ENCODE data around the gene PCDHGA1. TPM values are rescaled to one million over a fixed set of nuclear protein-coding genes. Genes with fewer than 3 reads are reported as not detected.

Gene PCDHGA1
- total and polyA plus RNA-seq, 9 of the 15 experiments (the other 6 are each of a cell fraction or from before 2014, with no cell fraction given) = 0.05 to 0.26 (median 0.18) TPM; not detected in 2

- TF ChIP-seq AFF1 (IDR thresholded peaks at IDR 0.05; ENCODE audit: low read depth in 1 of 2, partially characterized antibody in 2 of 2) (peak in 1 of 2 experiments; percentile 31), KDM1A (IDR thresholded peaks at IDR 0.05) (no peak), NCOA2 (IDR thresholded peaks at IDR 0.05; ENCODE audit: partially characterized antibody in 2 of 2) (no peak), ZNF354B (CRISPR knock-in tag; IDR thresholded peaks at IDR 0.05) (no peak), RAD21 (CRISPR knock-in tag; conservative IDR thresholded peaks at IDR 0.05 in 1 of 2, IDR thresholded peaks at IDR 0.05 in 1 of 2) (peak; percentile 62), NFIX (CRISPR knock-in tag; IDR thresholded peaks at IDR 0.05; ENCODE audit: low read depth) (no peak), RBFOX2 (IDR thresholded peaks at IDR 0.05; ENCODE audit: low read depth, low read length) (0 out of 2 replicates have a peak, but pooled peaks have one; percentile 33), CHD4 (IDR thresholded peaks at IDR 0.05; ENCODE audit: insufficient read depth, insufficient replicate concordance, low read depth, low read length, poor library complexity, severe bottlenecking) (no peak), CBFB (CRISPR knock-in tag; IDR thresholded peaks at IDR 0.05) (peak; percentile 37; the same call in 1 of the 2 replicates), PHF8 (IDR thresholded peaks at IDR 0.05; ENCODE audit: borderline replicate concordance, low read length) (peak; percentile 21; the same call in 1 of the 2 replicates), HINFP (tag; conservative IDR thresholded peaks at IDR 0.05; ENCODE audit: low read depth) (no peak), ZNF507 (tag; conservative IDR thresholded peaks at IDR 0.05) (no peak), CXXC5 (CRISPR knock-in tag; IDR thresholded peaks at IDR 0.05) (peak; percentile 48; the same call in 1 of the 2 replicates), RHOXF2B (CRISPR knock-in tag; conservative IDR thresholded peaks at IDR 0.05) (no peak), HMBOX1 (IDR thresholded peaks at IDR 0.05) (peak; percentile 33; the same call in 1 of the 2 replicates), PHB2 (IDR thresholded peaks at IDR 0.05; ENCODE audit: low read depth) (no peak), ZNF41 (CRISPR knock-in tag; conservative IDR thresholded peaks at IDR 0.05) (no peak)
Observed at GRCh38 chr5:141326088-141326854, 4.0 kb upstream of the PCDHGA1 start (continued).

Measured in K562 (cell line).